Activated B cell treated with CpG ODN at 0.5 μM for 24 hours (primary cell): ENCODE measurements around the gene KIAA1614. TPM values are rescaled to one million over a fixed set of nuclear protein-coding genes. Genes with fewer than 3 reads are reported as not detected.

ENCODE experiments used
- ATAC-seq: fragments of 200-7000 bp; cut with Tn5 transposase; one replicate; pipeline ENCODE4 v1.10.0; 2021; ENCODE audit warnings: low read depth, mild to moderate bottlenecking, moderate library complexity
- CTCF ChIA-PET: fragments of 350-600 bp; sonication (Branson Sonifier 250); formaldehyde crosslinking; loops from one replicate; lab custom pipeline; 2021; ENCODE audit warnings: antibody characterized with exemption; lab: Charles Lee
- POLR2A ChIA-PET: fragments of 350-600 bp; sonication (Branson Sonifier 250); formaldehyde crosslinking; loops from one replicate; lab custom pipeline; 2021; ENCODE audit warnings: antibody characterized with exemption; lab: Charles Lee
- DNase-seq: peaks from one replicate; pipeline ENCODE4 v3.0.0; 2022
- H3K27ac Mint-ChIP-seq: one replicate; pipeline ENCODE4 v1.8.0; 2020; ENCODE audit warnings: mixed read lengths
- H3K27me3 Mint-ChIP-seq: one replicate; pipeline ENCODE4 v1.8.0; 2021; ENCODE audit warnings: mixed read lengths
- H3K36me3 Mint-ChIP-seq: one replicate; pipeline ENCODE4 v1.8.0; 2021; ENCODE audit warnings: low read depth, mixed read lengths
- H3K4me1 Mint-ChIP-seq: one replicate; pipeline ENCODE4 v1.8.0; 2021; ENCODE audit warnings: mixed read lengths
- H3K4me3 Mint-ChIP-seq: one replicate; pipeline ENCODE4 v1.8.0; 2020; ENCODE audit warnings: mild to moderate bottlenecking, mixed read lengths
- H3K9me3 Mint-ChIP-seq: one replicate; pipeline ENCODE4 v1.8.0; 2020; ENCODE audit warnings: mixed read lengths
- CTCF ChIP-seq: fragments of 200-600 bp; IDR thresholded peaks from one replicate; pipeline ENCODE4 v1.8.0; 2022; ENCODE audit warnings: antibody characterized with exemption, mild to moderate bottlenecking
- intact Hi-C: fragments of 100-400 bp; cut with micrococcal nuclease; formaldehyde crosslinking; loops from one replicate; pipeline ENCODE4 v1.15.1; 2024
- total RNA-seq: library from RNA; stranded (reverse); gene quantifications from 2 replicates; pipeline ENCODE4 v1.2.3, GENCODE V29; 2022

KIAA1614 gene
- total RNA-seq, 1 donor from 2014 or later: 0.38 TPM

- ChIA-PET CTCF (interaction anchor here (1.6 kb wide), 1 partner anchor 10 kb away, joined by 4 read pairs; no protein-coding TSS in a partner anchor), POLR2A (no interaction called here)
- H3K4me3 Mint-ChIP-seq: no peak overlapping the region
- no peak for ATAC-seq
- no peaks in the 10 kb centered on the region for H3K9me3 Mint-ChIP-seq
- no peak overlapping the region for H3K27ac Mint-ChIP-seq
- no peaks in the 10 kb centered on the region for H3K27me3 Mint-ChIP-seq
- no peak for DNase-seq
- peaks cover 16% of the 10 kb centered on the region for H3K4me1 Mint-ChIP-seq
- no peak for TF ChIP-seq CTCF
- intact Hi-C loops: no loop called here
- no peaks in the 10 kb centered on the region for H3K36me3 Mint-ChIP-seq
Observed at GRCh38 chr1:180892272-180892671, 20.4 kb upstream of the KIAA1614 start.

DNA sequence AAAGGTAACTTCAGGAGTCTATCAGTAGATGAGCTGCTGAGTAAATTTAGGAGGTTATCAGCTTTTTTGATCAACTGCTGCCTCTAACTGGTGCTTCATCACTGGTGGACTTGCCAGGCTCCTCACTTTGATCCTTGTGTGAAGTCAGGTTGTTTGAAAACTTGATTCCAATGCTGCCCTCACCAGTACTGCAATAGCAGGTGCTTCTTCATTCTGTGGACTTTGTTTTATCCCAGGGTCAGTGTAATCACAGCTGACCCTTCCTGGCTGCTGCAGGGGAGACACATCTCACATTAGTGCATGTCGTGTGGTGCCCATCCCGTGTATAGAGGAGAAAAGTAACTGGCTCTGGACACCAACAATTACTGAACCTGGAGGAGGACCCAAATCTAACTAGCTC, 20.0 kb upstream of the KIAA1614 start:
- TF ChIP-seq CTCF: no peak
- Mint-ChIP-seq H3K4me3 (no peak overlapping the region), H3K9me3 (no peaks in the 10 kb centered on the region), H3K4me1 (peaks cover 16% of the 10 kb centered on the region), H3K36me3 (no peaks in the 10 kb centered on the region), H3K27me3 (no peaks in the 10 kb centered on the region), H3K27ac (no peak overlapping the region)
- intact Hi-C loops: no loop called here
- ATAC-seq (no peak), DNase-seq (no peak)
- ChIA-PET CTCF (no interaction called here), POLR2A (no interaction called here)

GRCh38 chr1:180893614-180894013, 19.1 kb upstream of the KIAA1614 start:
- Mint-ChIP-seq H3K27ac (no peak overlapping the region), H3K27me3 (no peaks in the 10 kb centered on the region), H3K36me3 (no peaks in the 10 kb centered on the region), H3K9me3 (no peaks in the 10 kb centered on the region), H3K4me3 (no peak overlapping the region), H3K4me1 (peaks cover 13% of the 10 kb centered on the region)
- no peak for TF ChIP-seq CTCF
- CTCF ChIA-PET: no interaction called here
- no peak for ATAC-seq
- POLR2A ChIA-PET: no interaction called here
- intact Hi-C loops: no loop called here
- DNase-seq: no peak

- intact Hi-C loops: no loop called here
- DNase-seq (no peak), ATAC-seq (no peak)
- no peak overlapping the region for H3K4me3 Mint-ChIP-seq
- ChIA-PET CTCF (no interaction called here), POLR2A (no interaction called here)
- H3K27me3 Mint-ChIP-seq: peaks cover under 1% of the 10 kb centered on the region
- no peak for TF ChIP-seq CTCF
- no peaks in the 10 kb centered on the region for H3K36me3 Mint-ChIP-seq
- no peak overlapping the region for H3K27ac Mint-ChIP-seq
- H3K9me3 Mint-ChIP-seq: no peaks in the 10 kb centered on the region
- H3K4me1 Mint-ChIP-seq: no peaks in the 10 kb centered on the region
Observed at GRCh38 chr1:180896161-180896560, 16.5 kb upstream of the KIAA1614 start.

DNA sequence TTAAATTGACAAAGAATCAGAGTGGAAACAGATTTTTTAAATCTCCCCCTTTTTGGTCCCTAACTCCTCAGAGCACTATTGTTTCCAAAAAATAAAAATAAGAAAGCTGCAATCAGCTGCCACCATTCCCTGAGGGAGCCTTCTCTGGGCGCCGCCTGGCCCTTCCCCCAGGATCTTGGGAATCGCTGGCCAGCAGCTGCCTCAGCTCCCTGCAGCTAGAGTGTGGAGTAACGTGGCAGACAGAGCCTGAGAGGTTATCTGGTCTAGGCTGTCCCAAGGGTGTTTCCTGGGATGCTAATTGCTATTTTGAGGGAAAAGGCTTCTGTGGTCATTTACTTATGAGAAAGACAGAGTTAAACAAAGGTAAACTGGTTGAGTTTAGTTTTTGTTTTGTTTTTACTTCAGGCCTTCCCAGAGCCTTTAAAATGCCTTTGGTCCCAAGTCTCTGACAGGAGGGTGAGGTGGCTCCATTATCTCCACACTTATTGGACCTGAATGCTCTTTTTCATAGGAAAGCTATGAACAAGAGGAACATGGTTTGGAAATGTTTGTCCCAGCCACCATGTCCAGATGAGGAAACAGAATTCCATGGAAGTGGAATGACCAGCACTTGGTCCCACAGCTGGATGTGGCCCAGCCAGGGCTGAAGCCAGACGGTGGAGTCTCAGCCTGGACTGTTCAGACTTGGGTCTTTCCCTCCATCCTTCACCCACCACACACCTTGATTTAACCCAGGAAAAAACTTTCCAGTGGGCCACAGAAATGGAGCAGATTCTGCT, 14.1 kb upstream of the KIAA1614 start:
- POLR2A ChIA-PET: no interaction called here
- intact Hi-C loops: no loop called here
- ATAC-seq (no peak), DNase-seq (no peak)
- Mint-ChIP-seq H3K4me1 (no peaks in the 10 kb centered on the region), H3K36me3 (no peaks in the 10 kb centered on the region), H3K4me3 (no peak overlapping the region), H3K9me3 (no peaks in the 10 kb centered on the region), H3K27ac (no peak overlapping the region), H3K27me3 (peaks cover 6% of the 10 kb centered on the region)
- CTCF ChIA-PET: interaction anchor here (1.5 kb wide), 1 partner anchor 383 kb away, joined by 3 read pairs; no protein-coding TSS in a partner anchor
- TF ChIP-seq CTCF: no peak
